Ovary (tissue), 9 donors: ENCODE results near the gene FAM120AOS. TPM values are rescaled to one million over a fixed set of nuclear protein-coding genes. Genes with fewer than 3 reads are reported as not detected.

Experiments
- DNase-seq, 5 donors: peaks; one replicate each; pipeline ENCODE4 v3.0.0-alpha.2; 2019 to 2020
- H3K27ac ChIP-seq, 2 donors: fragments of 200-600 bp; one replicate each; pipeline versions ENCODE4 v1.5.1 to v1.8.0; 2019 to 2022
- H3K27me3 ChIP-seq: fragments of 200-600 bp; one replicate; pipeline ENCODE4 v1.8.0; 2022
- H3K36me3 ChIP-seq: fragments of 200-600 bp; sonication (generic); one replicate; pipeline ENCODE4 v1.5.1; 2019
- H3K4me1 ChIP-seq: one replicate; pipeline ENCODE4 v1.8.1; 2013; ENCODE audit warnings: mild to moderate bottlenecking, moderate library complexity; ENCODE audit not compliant: insufficient read depth
- H3K4me3 ChIP-seq: fragments of 200-600 bp; sonication (generic); one replicate; pipeline ENCODE4 v1.5.1; 2017
- H3K9me3 ChIP-seq, 2 donors: fragments of 200-600 bp in 1 of 2; sonication (generic) in 1 of 2; one replicate each; pipeline versions ENCODE4 v1.5.1 to v1.8.1; 2013 to 2019; ENCODE audit warnings: mild to moderate bottlenecking in 1 of 2, moderate library complexity in 1 of 2
- EP300 ChIP-seq: sonication (generic); formaldehyde crosslinking; IDR thresholded peaks from one replicate; pipeline ENCODE4 v1.6.1; 2017; ENCODE audit warnings: antibody characterized with exemption
- POLR2A ChIP-seq: fragments of 450-650 bp; IDR thresholded peaks from one replicate; pipeline ENCODE4 v1.6.1; 2017; ENCODE audit warnings: antibody characterized with exemption, mild to moderate bottlenecking, moderate library complexity
- WGBS, 3 donors: extraction: QIAGEN DNeasy Blood & Tissue Kit in 1 of 3; methylation state at CpG; one replicate each; pipeline versions ENCODE4 v1.1.5 to v1.1.7; 2013 to 2017; 5-methylcytosine and 5-hydroxymethylcytosine counted together
- intact Hi-C, 4 donors: fragments of 100-400 bp; cut with DNase I; formaldehyde crosslinking; loops; one replicate each; pipeline versions ENCODE4 v1.11.0 to v1.15.1; 2022 to 2023
- polyA plus RNA-seq, 2 donors: library from polyadenylated mRNA; stranded (reverse); fragments of 200-250 nt in 1 of 2; fragments of 350-450 nt in 1 of 2; fragmentation: Illumina TruSeq in 1 of 2; extraction: RNeasy Lipid Tissue Mini Kit (QIAGEN cat#74804) in 1 of 2; gene quantifications; one replicate each; pipeline ENCODE4 v1.2.3, GENCODE V29; 2013 to 2014
- total RNA-seq, 7 donors: library from RNA; depleted of rRNA in 2 of 7; stranded (reverse); fragments of >200 nt in 2 of 7; fragmentation: NEBNext Ultra II Directional in 3 of 7; extraction: Animal tissue kit (Norgen Biotek cat#: 25700) in 3 of 7; gene quantifications; one replicate each; pipeline versions ENCODE4 v1.1.0 to v1.2.4, GENCODE V29; 2016 to 2023
- TF ChIP-seq, protein P1 (sequence below), 3 donors: fragments of 450-650 bp in 2 of 3; fragments of 200-600 bp in 1 of 3; IDR thresholded peaks; one replicate each; pipeline versions ENCODE4 v1.5.1 to v1.8.0; 2016 to 2022; ENCODE audit warnings: antibody characterized with exemption in 3 of 3, mild to moderate bottlenecking in 1 of 3
- donor health status: DM: no; HTN: no; CAD: no; lungs with moderate emphysema.
- donor health status: DM: no; HTN: no; CAD: no.
- donor health status: Bipolar disorder and iron deficiency.
- donor health status: DM: yes; HTN: yes; CAD: no.
- donor health status: DM: no; HTN: no; CAD: no.
- donor health status: DM: yes; HTN: yes; CAD: no.

Gene FAM120AOS
- total and polyA plus RNA-seq, 9 donors, result 38.1 to 73.9 (median 40.3) TPM

DNA sequence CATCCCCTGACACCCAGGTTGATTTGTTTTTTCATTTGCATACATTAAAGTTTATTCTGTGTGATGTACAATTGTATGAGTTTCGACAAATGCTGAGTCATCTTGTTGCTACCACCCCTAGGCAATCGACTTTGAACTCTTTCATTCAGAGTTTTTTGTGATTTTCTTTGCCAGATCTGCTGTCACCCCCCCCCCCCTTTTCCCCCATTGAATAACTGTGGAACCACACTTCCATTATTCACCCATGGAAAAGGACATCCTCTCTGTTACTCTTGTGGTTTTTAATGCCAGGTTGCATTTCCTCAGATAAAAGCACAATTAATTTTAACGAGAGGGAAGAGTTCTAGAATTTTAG lies 13.7 kb upstream of the FAM120AOS start:
- Histone ChIP-seq H3K4me3 (no peak overlapping the region), H3K27ac (no peak overlapping the region), H3K27me3 (no peaks in the 10 kb centered on the region), H3K4me1 (peaks cover 19% of the 10 kb centered on the region), H3K36me3 (no peaks in the 10 kb centered on the region), H3K9me3 (no peaks in the 10 kb centered on the region)
- intact Hi-C loops, result no loop called here
- 43 to 49% (median 46%) methylated on average over 3 of the region's 3 CpGs for WGBS, 3 donors
- no peak for DNase-seq
- TF ChIP-seq POLR2A (no peak), EP300 (no peak)
- TF ChIP-seq, protein P1, sequence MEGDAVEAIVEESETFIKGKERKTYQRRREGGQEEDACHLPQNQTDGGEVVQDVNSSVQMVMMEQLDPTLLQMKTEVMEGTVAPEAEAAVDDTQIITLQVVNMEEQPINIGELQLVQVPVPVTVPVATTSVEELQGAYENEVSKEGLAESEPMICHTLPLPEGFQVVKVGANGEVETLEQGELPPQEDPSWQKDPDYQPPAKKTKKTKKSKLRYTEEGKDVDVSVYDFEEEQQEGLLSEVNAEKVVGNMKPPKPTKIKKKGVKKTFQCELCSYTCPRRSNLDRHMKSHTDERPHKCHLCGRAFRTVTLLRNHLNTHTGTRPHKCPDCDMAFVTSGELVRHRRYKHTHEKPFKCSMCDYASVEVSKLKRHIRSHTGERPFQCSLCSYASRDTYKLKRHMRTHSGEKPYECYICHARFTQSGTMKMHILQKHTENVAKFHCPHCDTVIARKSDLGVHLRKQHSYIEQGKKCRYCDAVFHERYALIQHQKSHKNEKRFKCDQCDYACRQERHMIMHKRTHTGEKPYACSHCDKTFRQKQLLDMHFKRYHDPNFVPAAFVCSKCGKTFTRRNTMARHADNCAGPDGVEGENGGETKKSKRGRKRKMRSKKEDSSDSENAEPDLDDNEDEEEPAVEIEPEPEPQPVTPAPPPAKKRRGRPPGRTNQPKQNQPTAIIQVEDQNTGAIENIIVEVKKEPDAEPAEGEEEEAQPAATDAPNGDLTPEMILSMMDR (IDR thresholded peaks at IDR 0.05), result no peak

DNA sequence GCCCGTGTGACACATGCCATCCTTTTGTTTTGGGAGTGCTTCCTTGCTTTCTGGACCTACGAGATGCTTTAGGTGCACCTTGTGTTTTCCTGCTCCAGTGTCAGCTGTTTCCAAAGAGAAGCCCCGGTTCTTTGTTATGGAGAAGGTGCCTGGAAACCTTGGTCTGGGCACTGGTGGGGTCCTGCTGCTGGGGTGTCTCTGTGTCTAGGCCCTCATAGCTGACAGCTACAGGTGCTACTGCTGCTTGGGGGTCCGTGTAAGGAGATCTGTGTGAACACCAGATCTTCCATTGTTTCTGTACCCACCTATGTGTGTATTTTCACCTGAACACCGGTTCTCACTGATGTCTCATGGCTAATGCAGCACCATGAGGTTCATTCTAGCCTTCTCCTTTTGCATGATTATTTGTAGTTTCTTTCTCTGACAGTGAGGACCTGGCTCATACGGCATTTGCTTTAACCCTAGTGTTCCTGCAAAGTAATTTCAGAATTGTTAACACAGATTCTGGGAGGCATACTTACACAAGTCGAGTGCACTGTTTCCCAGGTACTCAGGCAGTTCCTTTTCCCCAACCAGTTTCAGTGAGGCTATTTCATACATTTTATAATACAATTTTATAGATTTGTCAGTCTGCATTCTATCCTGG lies 13.2 kb upstream of the FAM120AOS start:
- Histone ChIP-seq H3K27ac (no peak overlapping the region), H3K4me3 (no peak overlapping the region), H3K4me1 (peaks cover 19% of the 10 kb centered on the region), H3K9me3 (no peaks in the 10 kb centered on the region), H3K27me3 (no peaks in the 10 kb centered on the region), H3K36me3 (no peaks in the 10 kb centered on the region)
- TF ChIP-seq EP300 (no peak), POLR2A (no peak)
- TF ChIP-seq, protein P1 (IDR thresholded peaks at IDR 0.05), result no peak
- DNase-seq, result no peak
- intact Hi-C loops, result no loop called here
- WGBS, 3 donors, result 64 to 73% (median 71%) methylated on average over 7 of the region's 7 CpGs

DNA sequence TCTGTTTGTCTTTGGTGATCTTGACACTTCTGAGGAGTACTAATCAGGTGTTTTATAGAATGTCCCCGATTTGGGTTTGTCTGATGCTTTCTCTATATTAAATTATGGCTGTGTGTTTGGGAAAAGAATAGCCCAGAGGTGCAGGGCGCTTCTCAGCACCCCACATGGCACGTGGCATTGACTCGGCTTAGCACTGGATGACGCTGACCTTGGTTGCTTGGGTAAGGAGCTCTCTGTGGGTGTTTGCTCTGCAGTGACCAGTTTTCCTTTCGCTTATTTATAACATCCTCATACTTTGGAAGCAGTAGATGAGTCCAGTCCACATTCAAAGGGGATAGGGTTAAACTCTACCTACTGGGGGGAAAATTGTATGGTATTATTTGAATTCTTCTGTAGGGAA lies 12.5 kb upstream of the FAM120AOS start:
- no peaks in the 10 kb centered on the region for H3K27me3 ChIP-seq
- WGBS, 3 donors, result 91 to 94% (median 93%) methylated on average over 6 of the region's 6 CpGs
- no peak for DNase-seq
- intact Hi-C loops, result no loop called here
- H3K27ac ChIP-seq, result no peak overlapping the region
- H3K36me3 ChIP-seq, result no peaks in the 10 kb centered on the region
- TF ChIP-seq POLR2A, result no peak
- TF ChIP-seq, protein P1 (IDR thresholded peaks at IDR 0.05), result no peak
- no peak for TF ChIP-seq EP300
- H3K9me3 ChIP-seq, result no peaks in the 10 kb centered on the region
- H3K4me1 ChIP-seq, result peaks cover 16% of the 10 kb centered on the region
- H3K4me3 ChIP-seq, result no peak overlapping the region

DNA sequence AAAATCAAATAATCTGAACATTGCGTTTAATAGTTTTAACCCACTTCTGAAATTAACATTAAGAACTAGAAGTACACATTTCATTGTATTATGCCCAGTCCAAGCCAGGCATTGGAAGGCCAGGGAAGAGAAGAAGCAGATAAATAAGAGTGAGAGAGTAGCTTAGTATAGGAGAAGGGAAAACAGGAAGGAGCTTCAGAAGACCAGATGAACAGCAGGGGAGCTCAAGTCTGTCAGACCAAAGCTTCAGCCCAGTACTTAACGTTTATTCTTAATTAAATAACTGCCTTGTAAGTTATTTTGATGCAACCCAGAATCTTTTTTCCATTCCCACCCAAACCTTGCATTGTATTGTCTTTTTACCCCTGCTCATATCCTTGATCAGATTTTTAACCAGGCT lies 11.5 kb upstream of the FAM120AOS start:
- WGBS, 3 donors, result 62 to 67% (median 65%) methylated on average over 2 of the region's 2 CpGs
- Histone ChIP-seq H3K36me3 (no peaks in the 10 kb centered on the region), H3K27ac (no peak overlapping the region), H3K4me1 (peaks cover 16% of the 10 kb centered on the region), H3K27me3 (no peaks in the 10 kb centered on the region), H3K4me3 (no peak overlapping the region), H3K9me3 (no peaks in the 10 kb centered on the region)
- TF ChIP-seq EP300 (no peak), POLR2A (no peak)
- TF ChIP-seq, protein P1 (IDR thresholded peaks at IDR 0.05), result no peak
- no peak for DNase-seq
- intact Hi-C loops, result no loop called here
